Nephron progenitor cell (in vitro differentiated cells): ENCODE results near the gene MPIG6B.
A peak's percentile ranks its signal among the peaks of the same experiment; 100 is the strongest.

ENCODE experiments used
- DNase-seq: peaks from one replicate; pipeline ENCODE4 v3.0.0; 2021
- H3K27ac Mint-ChIP-seq: 2 replicates; pipeline ENCODE4 v1.8.0; 2021; ENCODE audit warnings: mild to moderate bottlenecking, moderate library complexity, mixed read lengths
- H3K27me3 Mint-ChIP-seq: 2 replicates; pipeline ENCODE4 v1.8.0; 2021; ENCODE audit warnings: mild to moderate bottlenecking, low read depth, mixed read lengths; ENCODE audit not compliant: poor library complexity
- H3K36me3 Mint-ChIP-seq: 2 replicates; pipeline ENCODE4 v1.8.0; 2021; ENCODE audit warnings: low read depth, mixed read lengths
- H3K4me1 Mint-ChIP-seq: 2 replicates; pipeline ENCODE4 v1.8.0; 2021; ENCODE audit warnings: mixed read lengths
- H3K4me3 Mint-ChIP-seq: 2 replicates; pipeline ENCODE4 v1.8.0; 2021; ENCODE audit warnings: mild to moderate bottlenecking, moderate library complexity, mixed read lengths
- H3K9me3 Mint-ChIP-seq: 2 replicates; pipeline ENCODE4 v1.8.0; 2021; ENCODE audit warnings: mild to moderate bottlenecking, moderate library complexity, mixed read lengths
- CTCF ChIP-seq: fragments of 200-600 bp; sonication (generic); IDR thresholded peaks from 2 replicates; pipeline ENCODE4 v1.5.0; 2021; ENCODE audit warnings: antibody characterized with exemption

Gene MPIG6B

GRCh38 chr6:31736768-31737314 is 13.7 kb downstream of the MPIG6B start:
- peak overlapping the region; percentile 99 for H3K27ac Mint-ChIP-seq
- no peaks in the 10 kb centered on the region for H3K9me3 Mint-ChIP-seq
- peak overlapping the region; percentile 98 for H3K4me3 Mint-ChIP-seq
- H3K27me3 Mint-ChIP-seq = peaks cover 3% of the 10 kb centered on the region
- H3K36me3 Mint-ChIP-seq = peaks cover 28% of the 10 kb centered on the region
- TF ChIP-seq CTCF = no peak
- DNase-seq = no peak
- H3K4me1 Mint-ChIP-seq = peaks cover 84% of the 10 kb centered on the region

- peaks cover 25% of the 10 kb centered on the region for H3K36me3 Mint-ChIP-seq
- peak overlapping the region; percentile 99 for H3K27ac Mint-ChIP-seq
- peak overlapping the region; percentile 98 for H3K4me3 Mint-ChIP-seq
- TF ChIP-seq CTCF = no peak
- DNase-seq = peak; percentile 54
- peaks cover 3% of the 10 kb centered on the region for H3K27me3 Mint-ChIP-seq
- H3K9me3 Mint-ChIP-seq = no peaks in the 10 kb centered on the region
- H3K4me1 Mint-ChIP-seq = peaks cover 85% of the 10 kb centered on the region
Observed at GRCh38 chr6:31737315-31737990, 14.3 kb downstream of the MPIG6B start.

GRCh38 chr6:31737991-31738979 is 15.1 kb downstream of the MPIG6B start:
- Mint-ChIP-seq H3K27ac (peak overlapping the region; percentile 99), H3K27me3 (peaks cover 3% of the 10 kb centered on the region), H3K9me3 (no peaks in the 10 kb centered on the region), H3K36me3 (peaks cover 29% of the 10 kb centered on the region), H3K4me3 (peak overlapping the region; percentile 98), H3K4me1 (peaks cover 89% of the 10 kb centered on the region)
- no peak for DNase-seq
- no peak for TF ChIP-seq CTCF

GRCh38 chr6:31739639-31740396 is 16.6 kb downstream of the MPIG6B start, which contains the start of gene MSH5:
Gene MSH5 (plus strand): TSS chr6:31740005. CDS start chr6:31740467, 462 bp downstream.
- Mint-ChIP-seq H3K27me3 (peaks cover 3% of the 10 kb centered on the region), H3K9me3 (no peaks in the 10 kb centered on the region), H3K27ac (peak within 1 kb of the TSS; percentile 99), H3K4me3 (peak within 1 kb of the TSS; percentile 98), H3K4me1 (peaks cover 91% of the 10 kb centered on the region), H3K36me3 (peaks cover 22% of the 10 kb centered on the region)
- TF ChIP-seq CTCF = no peak
- peak; percentile 95 for DNase-seq

- Mint-ChIP-seq H3K36me3 (peaks cover 22% of the 10 kb centered on the region), H3K4me1 (peaks cover 96% of the 10 kb centered on the region)
- no peak for TF ChIP-seq CTCF
Observed at GRCh38 chr6:31740397-31741223, 17.4 kb downstream of the MPIG6B start.

More at GRCh38 chr6:31740397-31741223, 17.4 kb downstream of the MPIG6B start:
- peaks cover 3% of the 10 kb centered on the region for H3K27me3 Mint-ChIP-seq
- DNase-seq = no peak
- H3K4me3 Mint-ChIP-seq = peak overlapping the region; percentile 98
- H3K9me3 Mint-ChIP-seq = no peaks in the 10 kb centered on the region
- no peak overlapping the region for H3K27ac Mint-ChIP-seq
